ENCODE results near the gene FOXC1.

FOXC1 gene

DNA sequence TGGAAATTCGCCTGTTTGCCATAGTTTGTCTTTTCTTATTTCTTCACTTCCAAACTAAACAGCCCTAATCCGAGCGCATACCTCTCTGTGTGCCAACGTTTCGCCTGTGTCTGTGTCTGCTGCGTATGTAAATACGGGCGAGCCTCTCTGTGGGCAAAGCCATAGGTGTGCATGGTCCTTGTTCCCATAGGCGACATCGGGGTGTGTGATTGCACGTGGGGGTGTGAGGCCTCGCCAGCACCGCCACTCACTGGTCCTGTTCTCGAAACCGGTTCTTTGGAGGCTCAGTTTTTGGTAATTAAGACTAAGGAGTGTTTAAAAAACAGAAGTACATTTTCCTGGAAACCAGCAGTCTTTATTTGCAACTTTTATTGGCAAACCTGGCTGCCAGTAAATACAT, 6.0 kb upstream of the FOXC1 start:
- no peak for DNase-seq
- Histone ChIP-seq H3K4me1 (ENCODE audit: insufficient read depth, low read length) (peaks cover 4% of the 10 kb centered on the region; the same call in 1 of the 2 replicates), H3K79me2 (ENCODE audit: insufficient read depth, low read length) (no peaks in the 10 kb centered on the region), H3K4me2 (ENCODE audit: insufficient read depth, low read length) (no peak overlapping the region), H3K36me3 (ENCODE audit: insufficient read depth, low read length) (no peaks in the 10 kb centered on the region), H2AFZ (ENCODE audit: low read depth, low read length) (no peak overlapping the region), H3K4me3 (ENCODE audit: low read depth in 1 of 2, low read length in 2 of 2) (no peak overlapping the region), H3K9me3 (ENCODE audit: insufficient read depth, low read length, severe bottlenecking) (no peaks in the 10 kb centered on the region), H3K27ac (ENCODE audit: low read length) (no peak overlapping the region), H4K20me1 (ENCODE audit: insufficient read depth, low read length) (no peaks in the 10 kb centered on the region), H3K9ac (ENCODE audit: low read depth, low read length) (no peak overlapping the region), H3K27me3 (ENCODE audit: insufficient read depth, low read length, poor library complexity) (no peaks in the 10 kb centered on the region)
- TF ChIP-seq EZH2 (IDR thresholded peaks at IDR 0.05; ENCODE audit: borderline replicate concordance, low read depth, low read length, severe bottlenecking): no peak
- TF ChIP-seq, protein P1, sequence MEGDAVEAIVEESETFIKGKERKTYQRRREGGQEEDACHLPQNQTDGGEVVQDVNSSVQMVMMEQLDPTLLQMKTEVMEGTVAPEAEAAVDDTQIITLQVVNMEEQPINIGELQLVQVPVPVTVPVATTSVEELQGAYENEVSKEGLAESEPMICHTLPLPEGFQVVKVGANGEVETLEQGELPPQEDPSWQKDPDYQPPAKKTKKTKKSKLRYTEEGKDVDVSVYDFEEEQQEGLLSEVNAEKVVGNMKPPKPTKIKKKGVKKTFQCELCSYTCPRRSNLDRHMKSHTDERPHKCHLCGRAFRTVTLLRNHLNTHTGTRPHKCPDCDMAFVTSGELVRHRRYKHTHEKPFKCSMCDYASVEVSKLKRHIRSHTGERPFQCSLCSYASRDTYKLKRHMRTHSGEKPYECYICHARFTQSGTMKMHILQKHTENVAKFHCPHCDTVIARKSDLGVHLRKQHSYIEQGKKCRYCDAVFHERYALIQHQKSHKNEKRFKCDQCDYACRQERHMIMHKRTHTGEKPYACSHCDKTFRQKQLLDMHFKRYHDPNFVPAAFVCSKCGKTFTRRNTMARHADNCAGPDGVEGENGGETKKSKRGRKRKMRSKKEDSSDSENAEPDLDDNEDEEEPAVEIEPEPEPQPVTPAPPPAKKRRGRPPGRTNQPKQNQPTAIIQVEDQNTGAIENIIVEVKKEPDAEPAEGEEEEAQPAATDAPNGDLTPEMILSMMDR (IDR thresholded peaks at IDR 0.05; ENCODE audit: borderline replicate concordance, extremely low read depth, low read length, poor library complexity, severe bottlenecking): no peak
- no peak for ATAC-seq (ENCODE audit: insufficient read depth, low read depth)

DNA sequence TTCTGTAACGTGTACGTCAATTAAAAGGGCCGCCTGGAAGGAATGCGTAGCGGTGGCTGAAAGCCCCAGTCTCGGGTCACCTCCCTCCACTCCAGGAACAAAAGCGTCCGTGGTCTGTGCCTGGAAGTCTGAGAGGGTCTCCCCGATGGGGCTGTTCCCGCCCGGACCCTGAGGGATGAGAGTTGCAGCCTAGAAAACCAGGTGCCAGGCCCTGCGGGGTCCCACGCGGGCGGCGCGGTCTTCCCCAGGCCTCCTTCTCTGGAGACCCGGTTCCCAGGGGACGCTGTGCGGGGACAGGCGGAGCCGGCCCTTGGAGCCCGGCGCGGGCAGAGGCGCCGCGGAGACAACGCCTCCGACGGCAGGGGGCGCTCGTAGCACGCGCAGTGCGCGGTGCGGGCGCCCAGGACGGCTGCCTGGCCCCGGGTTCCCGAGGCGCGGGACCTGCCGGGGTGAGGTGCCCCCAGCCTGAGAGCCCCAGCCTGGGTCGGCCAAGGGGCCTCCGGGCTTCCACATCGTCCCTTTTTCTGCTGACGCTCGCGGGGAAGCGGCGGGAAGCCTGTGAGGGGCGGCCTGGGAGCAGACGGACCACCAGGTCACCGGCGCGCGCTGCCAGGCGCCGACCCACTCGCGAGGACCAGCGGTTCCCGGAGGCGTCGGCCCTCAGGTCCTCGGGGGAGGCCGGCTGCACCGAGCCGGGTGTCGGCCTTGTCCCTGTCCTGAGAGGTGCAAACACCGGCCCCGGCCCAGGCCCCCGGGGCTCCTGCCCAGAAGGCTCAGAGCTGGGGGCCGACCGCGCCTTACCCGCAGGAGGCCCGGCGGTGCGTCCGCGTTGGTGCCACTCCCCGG, 5.3 kb upstream of the FOXC1 start:
- H3K79me2 ChIP-seq (ENCODE audit: insufficient read depth, low read length): no peaks in the 10 kb centered on the region
- no peaks in the 10 kb centered on the region for H3K36me3 ChIP-seq (ENCODE audit: insufficient read depth, low read length)
- H4K20me1 ChIP-seq (ENCODE audit: insufficient read depth, low read length): no peaks in the 10 kb centered on the region
- H2AFZ ChIP-seq (ENCODE audit: low read depth, low read length): no peak overlapping the region
- no peak overlapping the region for H3K9ac ChIP-seq (ENCODE audit: low read depth, low read length)
- no peak overlapping the region for H3K4me2 ChIP-seq (ENCODE audit: insufficient read depth, low read length)
- ATAC-seq (ENCODE audit: insufficient read depth, low read depth) (peak; percentile 92), DNase-seq (peak; percentile 44)
- peaks cover 4% of the 10 kb centered on the region; the same call in 1 of the 2 replicates for H3K4me1 ChIP-seq (ENCODE audit: insufficient read depth, low read length)
- TF ChIP-seq, protein P1 (IDR thresholded peaks at IDR 0.05; ENCODE audit: borderline replicate concordance, extremely low read depth, low read length, poor library complexity, severe bottlenecking): peak; percentile 71
- TF ChIP-seq EZH2 (IDR thresholded peaks at IDR 0.05; ENCODE audit: borderline replicate concordance, low read depth, low read length, severe bottlenecking): no peak
- H3K4me3 ChIP-seq (ENCODE audit: low read depth in 1 of 2, low read length in 2 of 2): no peak overlapping the region
- no peaks in the 10 kb centered on the region for H3K27me3 ChIP-seq (ENCODE audit: insufficient read depth, low read length, poor library complexity)
- H3K27ac ChIP-seq (ENCODE audit: low read length): no peak overlapping the region
- H3K9me3 ChIP-seq (ENCODE audit: insufficient read depth, low read length, severe bottlenecking): no peaks in the 10 kb centered on the region

DNA sequence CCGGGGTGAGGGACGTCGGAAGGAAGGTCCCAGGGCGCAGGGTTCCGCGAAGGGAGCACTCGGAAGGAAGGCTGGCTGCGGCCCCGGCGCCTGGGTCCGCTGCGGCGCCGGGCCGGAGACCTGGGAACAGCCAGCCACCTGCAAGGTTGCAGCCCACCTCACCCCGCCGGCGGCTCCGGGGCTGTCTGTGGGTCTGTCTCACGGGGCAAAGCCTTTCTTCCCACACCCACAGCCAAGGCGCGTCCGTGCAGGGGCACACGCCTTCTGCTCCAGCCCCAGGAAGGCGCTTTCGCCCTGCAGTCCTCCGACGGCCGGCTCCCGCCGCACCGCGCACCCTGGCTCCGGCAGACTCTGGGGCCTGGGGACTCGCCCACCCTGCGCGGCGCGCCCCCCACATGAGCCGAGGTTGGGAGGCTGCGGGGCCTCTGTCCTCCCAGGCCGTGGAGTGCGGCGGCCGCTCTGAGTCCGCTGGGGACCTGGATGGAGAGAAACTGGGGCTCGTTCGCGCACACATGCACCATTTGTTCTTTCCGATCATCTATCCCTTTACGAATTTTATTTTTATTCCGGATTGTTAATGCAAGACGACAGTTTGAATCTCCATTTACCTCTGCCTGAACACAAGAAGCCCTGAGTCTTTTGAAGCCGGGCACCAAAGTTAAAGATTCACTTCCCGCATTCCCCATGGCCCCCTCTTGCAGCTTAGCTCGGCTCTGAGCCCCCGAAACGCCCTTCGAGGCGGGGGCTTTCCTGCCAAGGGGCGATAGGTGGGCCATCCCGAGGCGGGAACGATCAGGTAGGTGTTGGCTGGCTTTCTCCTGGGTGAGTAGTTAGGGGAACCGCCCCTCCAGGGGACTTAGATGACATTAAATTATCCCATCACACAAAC, 4.5 kb upstream of the FOXC1 start:
- Histone ChIP-seq H3K4me2 (ENCODE audit: insufficient read depth, low read length) (no peak overlapping the region), H3K36me3 (ENCODE audit: insufficient read depth, low read length) (no peaks in the 10 kb centered on the region), H3K9ac (ENCODE audit: low read depth, low read length) (no peak overlapping the region), H4K20me1 (ENCODE audit: insufficient read depth, low read length) (no peaks in the 10 kb centered on the region), H3K4me1 (ENCODE audit: insufficient read depth, low read length) (peaks cover 4% of the 10 kb centered on the region; the same call in 1 of the 2 replicates), H3K4me3 (ENCODE audit: low read depth in 1 of 2, low read length in 2 of 2) (no peak overlapping the region), H2AFZ (ENCODE audit: low read depth, low read length) (no peak overlapping the region), H3K27me3 (ENCODE audit: insufficient read depth, low read length, poor library complexity) (no peaks in the 10 kb centered on the region), H3K9me3 (ENCODE audit: insufficient read depth, low read length, severe bottlenecking) (no peaks in the 10 kb centered on the region), H3K27ac (ENCODE audit: low read length) (no peak overlapping the region), H3K79me2 (ENCODE audit: insufficient read depth, low read length) (no peaks in the 10 kb centered on the region)
- no peak for TF ChIP-seq EZH2 (IDR thresholded peaks at IDR 0.05; ENCODE audit: borderline replicate concordance, low read depth, low read length, severe bottlenecking)
- TF ChIP-seq, protein P1 (IDR thresholded peaks at IDR 0.05; ENCODE audit: borderline replicate concordance, extremely low read depth, low read length, poor library complexity, severe bottlenecking): no peak
- ATAC-seq (ENCODE audit: insufficient read depth, low read depth) (no peak), DNase-seq (no peak)
